Dermis microvascular lymphatic vessel endothelial cell (primary cell): Measurements from ENCODE around the gene PRRC2C. TPM values are rescaled to one million over a fixed set of nuclear protein-coding genes. Genes with fewer than 3 reads are reported as not detected.
"Not testable (repeated sequence)": the region's sequence is repeated elsewhere in the genome, so short reads cannot be mapped to it uniquely, and the experiment has no call there.

ENCODE experiments used
- DNase-seq, 2 donors: peaks; one replicate each; pipeline versions ENCODE4 v3.0.0 to v3.0.0-alpha.2; 2010; ENCODE audit warnings: low read depth in 2 of 2
- total RNA-seq: library from RNA; depleted of rRNA; stranded (reverse); fragments of >200 nt; gene quantifications from 2 replicates; pipeline ENCODE4 v1.2.1, GENCODE V29; 2014

PRRC2C gene
- total RNA-seq, 1 donor from 2014 or later, result 30.6 TPM

- no peak for DNase-seq
Observed at GRCh38 chr1:171583591-171584201, 98.4 kb downstream of the PRRC2C start.

- DNase-seq, result no peak
Observed at GRCh38 chr1:171585715-171586114, 100.4 kb downstream of the PRRC2C start.

GRCh38 chr1:171588230-171588629 is 102.9 kb downstream of the PRRC2C start:
- DNase-seq, result no peak

GRCh38 chr1:171590022-171590421 is 104.7 kb downstream of the PRRC2C start:
- DNase-seq, result no peak

GRCh38 chr1:171595324-171595723 is 110.0 kb downstream of the PRRC2C start:
- DNase-seq, result no peak

- DNase-seq, result no peak
Observed at GRCh38 chr1:171596119-171596518, 110.8 kb downstream of the PRRC2C start.

- no peak for DNase-seq
Observed at GRCh38 chr1:171596705-171597104, 111.4 kb downstream of the PRRC2C start.

- no peak for DNase-seq
Observed at GRCh38 chr1:171597203-171597602, 111.9 kb downstream of the PRRC2C start.

GRCh38 chr1:171600310-171600709 is 115.0 kb downstream of the PRRC2C start:
- DNase-seq, result not testable (repeated sequence)

- DNase-seq, result no peak
Observed at GRCh38 chr1:171600862-171601261, 115.5 kb downstream of the PRRC2C start.

- not testable (repeated sequence) for DNase-seq
Observed at GRCh38 chr1:171603042-171603441, 117.7 kb downstream of the PRRC2C start.

- DNase-seq, result no peak
Observed at GRCh38 chr1:171606402-171606941, 121.1 kb downstream of the PRRC2C start.

GRCh38 chr1:171610385-171610784 is 125.1 kb downstream of the PRRC2C start:
- peak in 1 of 2 donors; percentile 6 for DNase-seq

GRCh38 chr1:171611306-171611705 is 126.0 kb downstream of the PRRC2C start:
- DNase-seq, result no peak

GRCh38 chr1:171613282-171613681 is 128.0 kb downstream of the PRRC2C start:
- no peak for DNase-seq

- DNase-seq, result not testable (repeated sequence)
Observed at GRCh38 chr1:171615122-171615906, 130.0 kb downstream of the PRRC2C start.

- DNase-seq, result no peak
Observed at GRCh38 chr1:171616586-171616985, 131.3 kb downstream of the PRRC2C start.

GRCh38 chr1:171622152-171622462 is 136.8 kb downstream of the PRRC2C start, which contains the start of gene MYOCOS:
Gene MYOCOS, plus strand, starts transcription at chr1:171622243. Its CDS starts 1,641 bp downstream, at chr1:171623884.
- DNase-seq, result no peak

- DNase-seq, result no peak
Observed at GRCh38 chr1:171623651-171624331, 138.5 kb downstream of the PRRC2C start.

- no peak for DNase-seq
Observed at GRCh38 chr1:171625225-171625624, 139.9 kb downstream of the PRRC2C start.

GRCh38 chr1:171627020-171627419 is 141.7 kb downstream of the PRRC2C start:
- DNase-seq, result no peak

GRCh38 chr1:171628225-171628624 is 142.9 kb downstream of the PRRC2C start:
- no peak for DNase-seq
